ENCODE results near the gene CX3CL1.

DNA sequence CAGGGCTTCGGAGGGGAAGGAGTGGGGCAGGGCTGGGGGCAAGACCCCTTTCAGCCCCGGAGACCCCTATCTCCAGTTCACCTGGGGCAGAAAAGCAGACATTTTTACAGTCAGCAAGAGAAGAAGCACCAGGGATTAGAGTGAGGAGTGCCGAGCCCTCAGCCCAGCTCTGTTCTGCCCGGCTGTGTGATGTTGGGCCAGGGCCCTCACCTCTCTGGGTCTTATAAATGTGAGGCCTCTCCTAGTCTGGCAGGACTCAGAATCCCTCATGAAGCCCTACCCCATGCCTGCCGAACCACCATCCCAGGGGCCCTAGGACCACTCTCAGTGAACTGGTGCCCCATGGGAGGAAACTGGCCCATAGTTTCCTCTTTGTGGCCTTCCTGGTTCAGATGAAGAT lies 12.8 kb downstream of the CX3CL1 start:
- TF ChIP-seq, protein P1, sequence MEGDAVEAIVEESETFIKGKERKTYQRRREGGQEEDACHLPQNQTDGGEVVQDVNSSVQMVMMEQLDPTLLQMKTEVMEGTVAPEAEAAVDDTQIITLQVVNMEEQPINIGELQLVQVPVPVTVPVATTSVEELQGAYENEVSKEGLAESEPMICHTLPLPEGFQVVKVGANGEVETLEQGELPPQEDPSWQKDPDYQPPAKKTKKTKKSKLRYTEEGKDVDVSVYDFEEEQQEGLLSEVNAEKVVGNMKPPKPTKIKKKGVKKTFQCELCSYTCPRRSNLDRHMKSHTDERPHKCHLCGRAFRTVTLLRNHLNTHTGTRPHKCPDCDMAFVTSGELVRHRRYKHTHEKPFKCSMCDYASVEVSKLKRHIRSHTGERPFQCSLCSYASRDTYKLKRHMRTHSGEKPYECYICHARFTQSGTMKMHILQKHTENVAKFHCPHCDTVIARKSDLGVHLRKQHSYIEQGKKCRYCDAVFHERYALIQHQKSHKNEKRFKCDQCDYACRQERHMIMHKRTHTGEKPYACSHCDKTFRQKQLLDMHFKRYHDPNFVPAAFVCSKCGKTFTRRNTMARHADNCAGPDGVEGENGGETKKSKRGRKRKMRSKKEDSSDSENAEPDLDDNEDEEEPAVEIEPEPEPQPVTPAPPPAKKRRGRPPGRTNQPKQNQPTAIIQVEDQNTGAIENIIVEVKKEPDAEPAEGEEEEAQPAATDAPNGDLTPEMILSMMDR (IDR thresholded peaks at IDR 0.05), result no peak
- no peak for TF ChIP-seq POLR2A (IDR thresholded peaks at IDR 0.05)

Data from uterus (tissue), 2 donors.